ENCODE measurements around the gene GRK3. TPM values are rescaled to one million over a fixed set of nuclear protein-coding genes. Genes with fewer than 3 reads are reported as not detected.
"Not testable (repeated sequence)": the region's sequence is repeated elsewhere in the genome, so short reads cannot be mapped to it uniquely, and the experiment has no call there.

GRK3 gene
- total RNA-seq, 4 donors from 2014 or later, result 17.2 to 45.1 (median 27.1) TPM

- no peak for ATAC-seq (ENCODE audit: low FRiP score)
- no peak for DNase-seq (ENCODE audit: low spot score)
- TF ChIP-seq CTCF (IDR thresholded peaks at IDR 0.05), result no peak
These were observed 5.5 kb downstream of the GRK3 start for GRCh38 chr22:25569983-25570382.

- DNase-seq (ENCODE audit: low spot score) (no peak), ATAC-seq (ENCODE audit: low FRiP score) (no peak)
- no peak for TF ChIP-seq CTCF (IDR thresholded peaks at IDR 0.05)
These were observed 6.0 kb downstream of the GRK3 start for GRCh38 chr22:25570486-25570885.

GRCh38 chr22:25571969-25572707 lies 7.7 kb downstream of the GRK3 start:
- ATAC-seq (ENCODE audit: low FRiP score); DNase-seq (ENCODE audit: low spot score): not testable (repeated sequence)

GRCh38 chr22:25572708-25573171 lies 8.3 kb downstream of the GRK3 start:
- TF ChIP-seq CTCF (IDR thresholded peaks at IDR 0.05), result no peak
- ATAC-seq (ENCODE audit: low FRiP score) (no peak), DNase-seq (ENCODE audit: low spot score) (no peak)

GRCh38 chr22:25573841-25574240 lies 9.4 kb downstream of the GRK3 start:
- ATAC-seq (ENCODE audit: low FRiP score), result no peak
- DNase-seq (ENCODE audit: low spot score), result no peak
- TF ChIP-seq CTCF (IDR thresholded peaks at IDR 0.05), result no peak

GRCh38 chr22:25574736-25575135 lies 10.3 kb downstream of the GRK3 start:
- DNase-seq (ENCODE audit: low spot score) (no peak), ATAC-seq (ENCODE audit: low FRiP score) (no peak)
- no peak for TF ChIP-seq CTCF (IDR thresholded peaks at IDR 0.05)

GRCh38 chr22:25575674-25576392 lies 11.4 kb downstream of the GRK3 start:
- ATAC-seq (ENCODE audit: low FRiP score); DNase-seq (ENCODE audit: low spot score): not testable (repeated sequence)

GRCh38 chr22:25581452-25581851 lies 17.0 kb downstream of the GRK3 start:
- DNase-seq (ENCODE audit: low spot score), result not testable (repeated sequence)

More at GRCh38 chr22:25581452-25581851, 17.0 kb downstream of the GRK3 start:
- not testable (repeated sequence) for ATAC-seq (ENCODE audit: low FRiP score)

Data from omental fat pad (tissue), 4 donors.